ENCODE measurements around the gene WBP1.

GRCh38 chr2:74436848-74437695 lies 21.2 kb upstream of the WBP1 start:
- TF ChIP-seq CTCF (IDR thresholded peaks at IDR 0.05), result no peak
- TF ChIP-seq EZH2 (IDR thresholded peaks at IDR 0.05), result no peak
